ENCODE data around the gene MANF.

MANF gene

DNA sequence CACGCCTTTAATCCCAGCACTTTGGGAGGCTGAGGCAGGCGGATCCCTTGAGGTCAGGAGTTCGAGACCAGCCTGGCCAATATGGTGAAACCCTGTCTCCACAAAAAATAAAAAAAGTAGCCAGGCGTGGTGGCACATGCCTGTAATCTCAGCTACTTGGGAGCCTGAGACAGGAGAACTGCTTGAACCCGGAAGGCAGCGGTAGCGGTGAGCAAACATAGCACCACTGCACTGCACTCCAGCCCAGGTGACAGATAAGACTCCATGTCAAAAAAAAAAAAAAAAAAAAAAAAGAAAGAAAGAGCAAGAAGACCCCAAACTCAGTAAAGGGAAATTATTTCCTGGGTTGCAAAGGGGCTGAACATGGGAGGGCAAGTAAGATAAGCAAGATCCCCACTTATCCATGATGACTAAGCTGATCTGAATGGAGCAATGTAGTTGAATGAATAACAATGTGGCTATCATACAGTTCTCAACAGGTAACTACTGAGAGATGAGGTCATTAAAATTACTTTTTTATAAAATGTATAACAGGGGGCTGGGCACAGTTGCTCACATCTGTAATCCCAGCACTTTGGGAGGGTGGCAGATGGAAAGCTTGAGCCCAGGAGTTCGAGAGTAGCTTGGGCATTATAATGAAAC is 52.0 kb downstream of the MANF start:
- DNase-seq (ENCODE audit: low read depth in 3 of 3): no peak
